ENCODE results near the gene CD63.

The CD63 gene

GRCh38 chr12:55684761-55685370, 43.9 kb downstream of the CD63 start:
- Histone ChIP-seq H3K27ac (ENCODE audit: low read depth, low read length) (no peak overlapping the region), H3K36me3 (ENCODE audit: low read length) (no peaks in the 10 kb centered on the region), H3K9ac (ENCODE audit: low read length) (no peak overlapping the region), H3K4me3 (ENCODE audit: insufficient read depth, low read length, poor library complexity, severe bottlenecking) (no peak overlapping the region), H3K27me3 (ENCODE audit: low read length) (0 out of 2 replicates have a peak, but pooled peaks cover 2% of the 10 kb centered on the region), H3K9me3 (ENCODE audit: insufficient read depth, low read length) (no peaks in the 10 kb centered on the region), H3K79me2 (ENCODE audit: insufficient read depth, low read length) (no peaks in the 10 kb centered on the region), H3K4me2 (ENCODE audit: low read depth, low read length, poor library complexity, severe bottlenecking) (no peak overlapping the region), H3K9me2 (replicated peaks; ENCODE audit: insufficient read depth, low read length) (no peaks in the 10 kb centered on the region), H4K20me1 (ENCODE audit: low read depth, low read length) (no peaks in the 10 kb centered on the region), H2AFZ (ENCODE audit: low read depth, low read length, severe bottlenecking) (no peak overlapping the region), H3F3A (ENCODE audit: insufficient read depth) (no peaks in the 10 kb centered on the region)
- no peak for TF ChIP-seq EZH2phosphoT487 (conservative IDR thresholded peaks at IDR 0.05; ENCODE audit: low read length)
- TF ChIP-seq, protein P1, sequence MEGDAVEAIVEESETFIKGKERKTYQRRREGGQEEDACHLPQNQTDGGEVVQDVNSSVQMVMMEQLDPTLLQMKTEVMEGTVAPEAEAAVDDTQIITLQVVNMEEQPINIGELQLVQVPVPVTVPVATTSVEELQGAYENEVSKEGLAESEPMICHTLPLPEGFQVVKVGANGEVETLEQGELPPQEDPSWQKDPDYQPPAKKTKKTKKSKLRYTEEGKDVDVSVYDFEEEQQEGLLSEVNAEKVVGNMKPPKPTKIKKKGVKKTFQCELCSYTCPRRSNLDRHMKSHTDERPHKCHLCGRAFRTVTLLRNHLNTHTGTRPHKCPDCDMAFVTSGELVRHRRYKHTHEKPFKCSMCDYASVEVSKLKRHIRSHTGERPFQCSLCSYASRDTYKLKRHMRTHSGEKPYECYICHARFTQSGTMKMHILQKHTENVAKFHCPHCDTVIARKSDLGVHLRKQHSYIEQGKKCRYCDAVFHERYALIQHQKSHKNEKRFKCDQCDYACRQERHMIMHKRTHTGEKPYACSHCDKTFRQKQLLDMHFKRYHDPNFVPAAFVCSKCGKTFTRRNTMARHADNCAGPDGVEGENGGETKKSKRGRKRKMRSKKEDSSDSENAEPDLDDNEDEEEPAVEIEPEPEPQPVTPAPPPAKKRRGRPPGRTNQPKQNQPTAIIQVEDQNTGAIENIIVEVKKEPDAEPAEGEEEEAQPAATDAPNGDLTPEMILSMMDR (IDR thresholded peaks at IDR 0.05; ENCODE audit: insufficient read depth, low read length, poor library complexity, severe bottlenecking): no peak

GRCh38 chr12:55683676-55684075, 45.1 kb downstream of the CD63 start:
- H3K36me3 ChIP-seq (ENCODE audit: low read length): no peaks in the 10 kb centered on the region
- H3K4me3 ChIP-seq (ENCODE audit: insufficient read depth, low read length, poor library complexity, severe bottlenecking): no peak overlapping the region
- TF ChIP-seq, protein P1 (IDR thresholded peaks at IDR 0.05; ENCODE audit: insufficient read depth, low read length, poor library complexity, severe bottlenecking): no peak
- TF ChIP-seq EZH2phosphoT487 (conservative IDR thresholded peaks at IDR 0.05; ENCODE audit: low read length): no peak
- H3F3A ChIP-seq (ENCODE audit: insufficient read depth): no peaks in the 10 kb centered on the region
- no peaks in the 10 kb centered on the region for H4K20me1 ChIP-seq (ENCODE audit: low read depth, low read length)
- H3K9me3 ChIP-seq (ENCODE audit: insufficient read depth, low read length): no peaks in the 10 kb centered on the region
- 0 out of 2 replicates have a peak, but pooled peaks cover 2% of the 10 kb centered on the region for H3K27me3 ChIP-seq (ENCODE audit: low read length)
- H3K79me2 ChIP-seq (ENCODE audit: insufficient read depth, low read length): no peaks in the 10 kb centered on the region
- H3K9ac ChIP-seq (ENCODE audit: low read length): no peak overlapping the region
- no peak overlapping the region for H3K4me2 ChIP-seq (ENCODE audit: low read depth, low read length, poor library complexity, severe bottlenecking)
- no peaks in the 10 kb centered on the region for H3K9me2 ChIP-seq (replicated peaks; ENCODE audit: insufficient read depth, low read length)
- no peak overlapping the region for H3K27ac ChIP-seq (ENCODE audit: low read depth, low read length)
- H2AFZ ChIP-seq (ENCODE audit: low read depth, low read length, severe bottlenecking): no peak overlapping the region

DNA sequence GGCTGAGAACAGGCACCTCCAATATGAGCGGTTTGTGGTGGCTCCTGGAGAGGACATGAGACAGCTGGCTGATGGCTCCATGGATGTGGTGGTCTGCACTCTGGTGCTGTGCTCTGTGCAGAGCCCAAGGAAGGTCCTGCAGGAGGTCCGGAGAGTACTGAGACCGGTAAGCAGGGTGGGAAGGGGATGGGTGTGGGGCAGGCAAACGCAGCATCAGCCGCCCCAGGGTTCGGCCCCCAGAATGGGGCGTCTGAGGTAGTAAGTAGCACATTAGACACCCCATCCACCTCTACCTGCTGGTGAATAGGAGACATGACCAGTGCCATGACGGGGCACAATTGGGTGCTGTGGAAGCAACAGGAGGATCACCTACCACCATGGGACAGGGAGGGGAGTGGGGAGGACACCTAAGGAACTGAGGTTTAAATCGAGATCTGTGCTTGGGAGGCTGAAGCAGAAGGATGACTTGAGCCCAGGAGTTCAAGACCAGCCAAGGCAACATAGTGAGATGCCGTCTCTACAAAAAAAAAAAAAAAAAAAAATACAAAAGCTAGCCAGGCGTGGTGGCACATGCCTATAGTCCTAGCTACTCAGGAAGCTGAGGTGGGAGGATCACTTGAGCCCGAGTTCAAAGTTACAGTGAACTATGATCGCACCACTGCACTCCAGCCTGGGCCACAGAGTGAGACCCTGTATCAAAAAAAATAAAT, 46.6 kb downstream of the CD63 start:
- Histone ChIP-seq H3K4me3 (ENCODE audit: insufficient read depth, low read length, poor library complexity, severe bottlenecking) (no peak overlapping the region), H3K9ac (ENCODE audit: low read length) (no peak overlapping the region)

More for the DNA sequence above, 46.6 kb downstream of the CD63 start:
- H3K4me2 ChIP-seq (ENCODE audit: low read depth, low read length, poor library complexity, severe bottlenecking): no peak overlapping the region
- H4K20me1 ChIP-seq (ENCODE audit: low read depth, low read length): no peaks in the 10 kb centered on the region
- no peaks in the 10 kb centered on the region for H3K79me2 ChIP-seq (ENCODE audit: insufficient read depth, low read length)
- no peaks in the 10 kb centered on the region for H3K9me2 ChIP-seq (replicated peaks; ENCODE audit: insufficient read depth, low read length)
- H3K27ac ChIP-seq (ENCODE audit: low read depth, low read length): no peak overlapping the region
- H3K36me3 ChIP-seq (ENCODE audit: low read length): no peaks in the 10 kb centered on the region
- no peaks in the 10 kb centered on the region for H3K9me3 ChIP-seq (ENCODE audit: insufficient read depth, low read length)
- H2AFZ ChIP-seq (ENCODE audit: low read depth, low read length, severe bottlenecking): no peak overlapping the region
- no peaks in the 10 kb centered on the region for H3F3A ChIP-seq (ENCODE audit: insufficient read depth)
- TF ChIP-seq EZH2phosphoT487 (conservative IDR thresholded peaks at IDR 0.05; ENCODE audit: low read length): no peak
- TF ChIP-seq, protein P1 (IDR thresholded peaks at IDR 0.05; ENCODE audit: insufficient read depth, low read length, poor library complexity, severe bottlenecking): no peak
- H3K27me3 ChIP-seq (ENCODE audit: low read length): 0 out of 2 replicates have a peak, but pooled peaks cover 2% of the 10 kb centered on the region

Data from SU-DHL-6 (cell line).